ENCODE measurements around the gene LRRC74B.
"Not testable (repeated sequence)": the region's sequence is repeated elsewhere in the genome, so short reads cannot be mapped to it uniquely, and the experiment has no call there.

GRCh38 chr22:21093555-21094137 lies 47.9 kb downstream of the LRRC74B start:
- not testable (repeated sequence) for TF ChIP-seq YY1 (IDR thresholded peaks at IDR 0.05; ENCODE audit: insufficient read depth, insufficient read length); SUZ12 (IDR thresholded peaks at IDR 0.05; ENCODE audit: extremely low read depth, insufficient read depth, insufficient read length)
